GM21737 (cell line): ENCODE measurements around the gene ETNK2.

Experiments
- ATAC-seq: cut with Tn5 transposase; IDR thresholded peaks from one replicate; pipeline ENCODE4 v1.9.1; 2021; ENCODE audit warnings: mild to moderate bottlenecking, moderate library complexity; ENCODE audit not compliant: unreplicated experiment

The ETNK2 gene

DNA sequence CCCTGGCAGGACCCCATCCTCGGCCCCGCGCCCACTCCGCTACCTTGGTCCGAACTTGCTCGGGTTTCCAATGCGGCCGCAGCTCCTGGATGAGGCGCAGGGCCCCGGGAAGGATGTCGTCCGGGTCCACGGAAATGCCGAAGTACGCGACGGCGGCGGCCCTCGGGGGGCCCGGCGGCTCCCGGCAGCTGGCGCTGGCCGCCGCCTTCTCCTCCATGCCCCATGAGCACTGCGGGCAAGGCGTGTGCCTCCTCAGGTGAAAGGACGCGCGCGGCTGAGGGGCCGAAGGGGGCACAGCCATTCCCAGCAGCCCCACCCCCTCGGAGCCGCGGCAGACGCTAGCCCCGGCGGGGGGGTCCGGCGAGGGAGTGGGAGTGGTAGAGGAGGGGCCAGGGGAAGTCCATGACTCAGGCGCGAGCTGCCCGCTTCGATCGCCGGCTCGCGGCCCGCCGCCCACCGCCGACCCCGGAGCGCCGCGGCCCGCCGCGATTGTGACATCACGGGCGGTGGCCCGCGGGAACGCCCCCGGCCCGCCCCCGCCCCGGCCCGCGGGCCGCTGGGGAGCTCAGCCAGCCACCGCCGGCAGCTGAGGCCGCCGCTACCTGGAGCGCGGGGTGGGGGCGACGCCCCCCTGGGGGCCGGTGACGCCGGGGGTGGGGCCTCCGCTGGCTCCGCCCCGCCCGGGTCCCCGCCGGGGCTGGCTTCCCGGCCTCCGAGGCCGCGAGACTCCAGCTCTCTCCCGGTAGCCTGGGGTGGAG is at the start of gene ETNK2:
TSS of gene ETNK2 (minus strand) at position 493 of the 758 bp plus-strand sequence. CDS start at position 301, 192 bp downstream.
- no peak for ATAC-seq

DNA sequence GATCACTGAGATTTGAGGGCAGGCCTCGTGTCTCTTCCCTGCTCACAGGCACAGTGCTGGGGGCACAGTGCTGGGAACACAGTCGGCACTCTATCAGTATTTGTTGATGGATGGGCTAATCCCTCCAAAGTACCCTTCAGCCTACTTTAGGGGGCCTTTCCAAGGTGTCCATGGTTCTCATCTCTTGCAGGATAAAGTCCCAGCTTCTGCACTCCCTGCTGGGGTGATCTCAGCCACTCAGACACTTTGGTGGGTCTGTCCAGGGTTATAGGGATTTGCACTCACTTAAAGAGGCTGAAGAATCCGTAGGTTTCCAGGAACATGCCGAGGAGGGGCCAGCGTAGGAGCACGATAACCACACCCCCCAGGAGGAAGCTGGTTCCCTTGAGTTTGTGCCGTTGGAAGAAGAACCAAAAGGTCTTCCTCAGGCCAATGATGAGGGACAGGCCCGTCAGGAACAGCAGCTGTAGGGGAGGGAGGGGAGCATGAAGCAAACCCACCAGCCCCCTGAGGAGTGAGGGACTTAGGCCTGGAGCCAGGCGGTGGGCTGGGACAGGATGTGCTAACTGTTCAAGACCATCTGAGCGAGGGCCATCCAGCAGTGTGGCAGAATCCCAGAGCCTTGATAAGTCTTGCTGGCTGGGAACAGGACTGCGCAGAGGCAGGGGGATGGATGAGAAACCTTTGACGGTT is 49.6 kb upstream of the ETNK2 start:
- ATAC-seq, result no peak

GRCh38 chr1:204199579-204199978 is 47.7 kb upstream of the ETNK2 start:
- ATAC-seq, result no peak

GRCh38 chr1:204198348-204199340 is 46.8 kb upstream of the ETNK2 start:
- no peak for ATAC-seq

DNA sequence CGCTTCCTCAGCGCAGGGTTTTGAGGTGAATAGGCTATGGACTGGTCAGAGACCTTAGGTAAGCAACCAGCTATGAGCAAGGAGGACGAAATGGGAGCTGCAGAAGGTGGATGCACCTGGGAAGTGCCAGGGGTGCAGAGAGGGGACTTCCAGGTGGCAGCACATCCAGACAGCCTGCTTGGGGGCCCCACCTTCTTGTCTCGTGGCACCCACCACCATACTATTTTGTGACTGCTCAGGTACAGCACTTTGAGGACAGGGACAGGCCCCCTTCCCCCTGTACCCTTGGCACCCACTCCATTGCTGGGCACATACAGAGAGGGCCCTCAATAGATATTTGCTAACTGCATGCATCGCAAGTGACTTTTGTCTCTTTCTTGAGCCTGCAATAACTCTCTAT is 45.2 kb upstream of the ETNK2 start:
- ATAC-seq, result no peak

DNA sequence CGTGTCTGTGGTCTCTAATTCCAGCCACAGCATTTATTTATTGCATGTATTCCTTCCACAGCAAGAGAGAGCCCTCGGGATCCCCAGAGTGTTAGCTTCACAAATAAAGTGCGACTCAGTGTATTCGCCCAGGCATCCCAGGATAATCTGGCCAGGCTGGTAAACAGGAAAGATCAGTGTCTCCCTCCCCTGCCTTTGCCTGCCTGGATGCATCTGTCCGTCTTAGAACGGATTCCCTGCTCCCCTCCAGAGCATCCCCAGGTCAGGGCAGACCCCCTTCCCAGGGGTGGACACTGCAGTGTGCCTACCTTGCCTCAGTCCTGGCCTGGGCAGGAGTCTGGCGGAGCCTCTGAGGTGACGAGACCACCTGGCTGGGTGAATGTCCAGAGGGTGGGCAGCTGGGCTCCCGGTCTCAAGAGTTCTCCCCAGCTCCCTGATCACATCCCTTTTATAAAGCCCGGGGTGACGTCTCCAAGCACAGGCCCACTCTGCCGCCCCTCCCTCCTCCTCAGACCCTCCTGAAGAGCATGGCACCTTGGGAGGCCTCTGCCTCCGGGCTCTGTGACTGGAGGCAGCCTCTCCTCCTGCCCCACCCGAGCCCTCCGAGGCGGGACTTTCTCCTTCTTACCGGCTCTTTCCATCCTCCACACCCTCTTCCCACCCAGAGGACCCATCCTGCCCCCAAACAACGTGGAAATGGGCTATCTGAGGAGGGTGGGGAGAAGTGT is 44.4 kb upstream of the ETNK2 start, which contains the start of gene KISS1:
TSS of gene KISS1 (minus strand) at position 424 of the 728 bp plus-strand sequence. CDS start 3,615 bp downstream, outside the sequence.
- ATAC-seq, result no peak

DNA sequence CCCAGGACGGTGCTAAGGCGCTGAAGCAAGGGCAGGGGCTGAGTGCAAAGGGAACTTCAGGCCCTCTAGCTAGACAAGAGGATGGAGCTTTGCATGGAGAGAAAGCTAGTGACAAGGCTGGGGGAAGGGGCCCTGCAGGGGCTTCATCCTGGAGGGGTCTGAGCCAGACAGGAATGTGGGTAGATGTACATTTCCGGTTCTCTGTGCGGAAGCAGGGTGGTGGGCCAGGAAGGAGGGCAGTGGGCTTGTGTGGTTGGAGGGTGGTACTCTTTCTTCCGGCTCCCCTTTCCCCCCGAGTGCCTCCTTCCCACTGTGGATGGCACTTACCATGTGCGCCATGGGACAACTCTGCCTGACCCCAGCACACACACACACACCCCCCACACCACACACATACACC is 42.9 kb upstream of the ETNK2 start:
- no peak for ATAC-seq

DNA sequence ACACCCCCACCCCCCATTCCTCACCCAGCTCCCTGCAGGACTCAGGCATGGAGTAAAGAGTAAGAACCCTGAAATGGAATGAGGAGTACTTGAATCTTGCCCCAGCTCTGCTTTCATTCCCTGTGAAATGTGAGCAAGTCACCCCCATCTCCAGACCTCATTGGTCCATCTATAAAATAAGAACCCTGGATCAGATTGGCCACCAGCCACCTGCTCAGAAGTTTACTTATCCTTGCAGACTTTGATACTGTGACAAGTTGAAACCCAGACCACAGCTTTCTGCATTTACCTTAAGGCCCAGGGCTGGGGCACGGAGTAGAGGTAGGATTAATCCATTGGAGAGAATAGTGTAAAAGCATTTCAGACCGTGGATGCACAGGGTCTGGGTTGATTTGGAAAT is 42.2 kb upstream of the ETNK2 start:
- no peak for ATAC-seq

- no peak for ATAC-seq
These were observed 40.9 kb upstream of the ETNK2 start for GRCh38 chr1:204192589-204193352.

- ATAC-seq, result no peak
These were observed 40.2 kb upstream of the ETNK2 start for GRCh38 chr1:204192046-204192445.

- ATAC-seq, result no peak
These were observed 39.6 kb upstream of the ETNK2 start for GRCh38 chr1:204191456-204191855.

GRCh38 chr1:204190212-204191211 is 38.7 kb upstream of the ETNK2 start:
- no peak for ATAC-seq

GRCh38 chr1:204188959-204189639 is 37.3 kb upstream of the ETNK2 start:
- ATAC-seq, result no peak

DNA sequence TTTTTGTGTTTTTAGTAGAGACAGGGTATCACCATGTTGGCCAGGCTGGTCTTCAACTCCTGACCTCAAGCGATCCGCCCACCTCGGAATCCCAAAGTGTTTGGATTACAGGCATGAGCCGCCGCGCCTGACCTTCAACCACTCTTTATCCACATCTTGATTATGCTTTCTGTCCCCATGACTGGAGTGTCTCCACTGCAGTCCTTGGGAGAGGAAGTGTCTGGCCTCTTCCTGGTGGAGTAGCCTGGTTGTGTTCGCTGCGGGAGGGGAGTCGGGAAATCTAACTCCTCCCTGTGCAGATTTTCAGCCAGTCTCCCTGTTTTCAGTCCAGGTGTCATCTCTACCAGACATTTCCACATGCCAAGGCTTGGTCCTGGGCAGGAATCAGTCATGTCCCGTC is 34.8 kb upstream of the ETNK2 start:
- ATAC-seq, result no peak

GRCh38 chr1:204181116-204181515 is 29.3 kb upstream of the ETNK2 start:
- no peak for ATAC-seq

DNA sequence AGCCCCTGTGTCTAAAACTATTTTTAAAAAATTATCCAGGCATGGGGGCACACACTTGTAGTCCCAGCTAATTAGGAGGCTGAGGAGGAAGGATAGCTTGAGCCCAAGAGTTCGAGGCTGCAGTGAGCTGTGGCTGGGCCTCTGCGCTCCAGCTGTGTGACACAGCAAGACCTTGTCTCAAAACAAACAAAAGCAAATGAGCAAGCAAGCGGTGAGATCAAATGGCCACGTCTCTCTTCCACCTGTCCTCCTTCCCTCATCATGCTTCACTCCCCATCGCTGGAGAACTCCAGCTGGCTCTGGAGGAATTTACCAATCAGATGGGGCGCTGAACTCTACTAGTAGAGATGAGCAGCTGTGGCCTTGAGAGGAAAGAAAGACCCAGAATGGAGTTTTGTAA is 28.3 kb upstream of the ETNK2 start:
- ATAC-seq, result no peak

DNA sequence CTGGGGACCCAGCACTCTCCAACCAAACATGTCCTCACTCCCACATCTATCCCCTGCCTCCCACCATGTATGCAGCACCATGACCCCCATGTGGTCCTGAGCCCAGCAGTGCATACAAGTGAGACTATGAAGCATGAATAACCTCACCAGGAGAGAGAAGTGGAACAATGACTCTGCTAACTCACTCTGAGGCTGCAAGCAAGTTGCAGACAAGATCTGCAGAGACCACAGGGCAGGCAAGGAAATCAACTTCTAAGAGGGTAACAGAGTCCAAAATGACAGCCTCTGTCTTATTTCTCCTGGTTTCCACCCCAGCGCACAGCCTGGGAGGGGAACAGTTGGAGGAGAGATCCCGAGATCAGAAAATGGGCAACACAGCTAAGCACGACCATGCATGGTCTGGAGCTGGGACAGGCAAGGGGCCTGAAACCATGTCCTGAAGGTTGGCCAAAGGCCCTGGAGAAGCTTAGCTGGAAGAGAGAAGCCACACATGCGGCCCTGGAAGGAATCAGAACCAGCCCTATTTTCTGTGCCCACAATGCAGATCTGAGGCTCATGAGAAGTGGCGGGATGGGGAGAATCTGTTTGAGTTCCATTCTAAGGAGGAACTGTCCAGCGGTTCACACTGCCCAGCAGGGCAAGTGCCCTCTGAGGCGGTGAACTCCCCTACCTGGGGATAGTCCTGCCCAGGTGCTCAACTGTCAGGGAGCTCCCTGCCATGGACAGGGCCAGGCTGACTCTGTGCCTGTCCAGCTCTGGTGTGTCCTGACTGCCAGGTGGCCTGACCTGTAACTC is 26.8 kb upstream of the ETNK2 start:
- ATAC-seq, result no peak
